KMS-11 (cell line): ENCODE results near the gene TMEM217.

Source experiments
- H2AFZ ChIP-seq: fragments of 200-600 bp; sonication (generic); 2 replicates; pipeline ENCODE4 v1.6.1; 2016; ENCODE audit warnings: antibody characterized with exemption, mixed run types, low read depth
- H3K27ac ChIP-seq: fragments of 200-600 bp; sonication (generic); 2 replicates; pipeline ENCODE4 v1.6.1; 2016; ENCODE audit warnings: mild to moderate bottlenecking, mixed run types
- H3K27me3 ChIP-seq: fragments of 200-600 bp; sonication (generic); 2 replicates; pipeline ENCODE4 v1.6.1; 2017; ENCODE audit warnings: mild to moderate bottlenecking, low read depth, mixed run types, moderate library complexity; ENCODE audit not compliant: insufficient read depth
- H3K36me3 ChIP-seq: fragments of 200-600 bp; sonication (generic); 2 replicates; pipeline ENCODE4 v1.6.1; 2017; ENCODE audit warnings: mild to moderate bottlenecking, mixed run types; ENCODE audit not compliant: insufficient read depth
- H3K4me1 ChIP-seq: fragments of 200-600 bp; sonication (generic); 2 replicates; pipeline ENCODE4 v1.6.1; 2016; ENCODE audit warnings: mild to moderate bottlenecking, low read depth, mixed run types; ENCODE audit not compliant: poor library complexity, severe bottlenecking
- H3K4me2 ChIP-seq: fragments of 200-600 bp; sonication (generic); 2 replicates; pipeline ENCODE4 v1.7.0; 2016; ENCODE audit warnings: mild to moderate bottlenecking, mixed run types
- H3K4me3 ChIP-seq: fragments of 200-600 bp; sonication (generic); IDR thresholded peaks from 2 replicates; pipeline ENCODE4 v1.6.1; 2017; ENCODE audit warnings: low read depth, low read length, mixed read lengths; ENCODE audit not compliant: insufficient read depth
- H3K79me2 ChIP-seq: fragments of 200-600 bp; sonication (generic); 2 replicates; pipeline ENCODE4 v1.6.1; 2016; ENCODE audit warnings: low read depth, mixed run types; ENCODE audit not compliant: insufficient read depth
- H3K9ac ChIP-seq: fragments of 200-600 bp; sonication (generic); 2 replicates; pipeline ENCODE4 v1.6.1; 2016; ENCODE audit warnings: mild to moderate bottlenecking, mixed run types
- H4K20me1 ChIP-seq: fragments of 200-600 bp; sonication (generic); 2 replicates; pipeline ENCODE4 v1.6.1; 2016; ENCODE audit warnings: mild to moderate bottlenecking, mixed run types; ENCODE audit not compliant: insufficient read depth
- CTCF ChIP-seq: fragments of 200-600 bp; sonication (generic); conservative IDR thresholded peaks from 2 replicates; pipeline ENCODE4 v1.6.1; 2017; ENCODE audit warnings: low read depth, mild to moderate bottlenecking, antibody characterized with exemption, low read length, moderate library complexity, mixed read lengths

TMEM217 gene

GRCh38 chr6:37169496-37170272 lies 88.3 kb downstream of the TMEM217 start, which contains the start of gene PIM1:
Gene PIM1, plus strand, starts transcription at chr6:37170152. Its CDS starts 424 bp downstream, at chr6:37170576.
- Histone ChIP-seq H3K27ac (peak within 1 kb of the TSS; percentile 73), H3K27me3 (no peaks in the 10 kb centered on the region), H3K79me2 (peaks cover 37% of the 10 kb centered on the region), H3K4me2 (peak within 1 kb of the TSS; percentile 72), H3K9ac (peak within 1 kb of the TSS; percentile 84), H3K4me3 (no peak within 1 kb of the TSS), H2AFZ (peak within 1 kb of the TSS; percentile 57), H3K36me3 (peaks cover 16% of the 10 kb centered on the region), H4K20me1 (peaks cover 11% of the 10 kb centered on the region), H3K4me1 (peaks cover 28% of the 10 kb centered on the region)
- TF ChIP-seq CTCF: no peak

- Histone ChIP-seq H3K4me1 (peaks cover 27% of the 10 kb centered on the region), H3K27ac (peak overlapping the region; percentile 73), H3K79me2 (peaks cover 37% of the 10 kb centered on the region), H2AFZ (peak overlapping the region; percentile 57), H3K36me3 (peaks cover 14% of the 10 kb centered on the region), H4K20me1 (peaks cover 11% of the 10 kb centered on the region), H3K4me3 (no peak overlapping the region), H3K9ac (peak overlapping the region; percentile 80), H3K27me3 (no peaks in the 10 kb centered on the region), H3K4me2 (peak overlapping the region; percentile 70)
- no peak for TF ChIP-seq CTCF
Measured at GRCh38 chr6:37168811-37169495, 89.0 kb downstream of the TMEM217 start.

- H3K4me3 ChIP-seq: no peak overlapping the region
- H3K79me2 ChIP-seq: peaks cover 31% of the 10 kb centered on the region
- H3K4me1 ChIP-seq: peaks cover 20% of the 10 kb centered on the region
- 0 out of 2 replicates have a peak overlapping the region, but pooled peaks have one; percentile 80 for H3K9ac ChIP-seq
- H3K4me2 ChIP-seq: peak overlapping the region; percentile 70
- peaks cover 9% of the 10 kb centered on the region for H4K20me1 ChIP-seq
- H3K36me3 ChIP-seq: peaks cover 7% of the 10 kb centered on the region
- H3K27me3 ChIP-seq: no peaks in the 10 kb centered on the region
- no peak for TF ChIP-seq CTCF
- peak overlapping the region; percentile 73; the same call in 1 of the 2 replicates for H3K27ac ChIP-seq
- H2AFZ ChIP-seq: no peak overlapping the region
Measured at GRCh38 chr6:37168163-37168758, 89.7 kb downstream of the TMEM217 start.

GRCh38 chr6:37162740-37163139 lies 95.2 kb downstream of the TMEM217 start:
- Histone ChIP-seq H3K36me3 (no peaks in the 10 kb centered on the region), H3K4me1 (peaks cover 33% of the 10 kb centered on the region), H3K9ac (no peak overlapping the region), H3K27me3 (no peaks in the 10 kb centered on the region), H2AFZ (no peak overlapping the region), H4K20me1 (no peaks in the 10 kb centered on the region), H3K4me2 (no peak overlapping the region), H3K79me2 (no peaks in the 10 kb centered on the region), H3K27ac (no peak overlapping the region), H3K4me3 (no peak overlapping the region)
- TF ChIP-seq CTCF: no peak
